IPS DF 6.9 (cell line): ENCODE measurements around the gene FREM3.
"Not testable (repeated sequence)": the region's sequence is repeated elsewhere in the genome, so short reads cannot be mapped to it uniquely, and the experiment has no call there.

Experiments
- DNase-seq: peaks from one replicate; pipeline ENCODE4 v3.0.0-alpha.2; 2013; ENCODE audit warnings: low read depth, low spot score
- H3K27ac ChIP-seq: one replicate; pipeline ENCODE4 v1.5.1; 2013; ENCODE audit warnings: low read length, control low read depth
- H3K27me3 ChIP-seq: 2 replicates; pipeline ENCODE4 v1.6.1; 2013; ENCODE audit warnings: mild to moderate bottlenecking, low read length; ENCODE audit not compliant: control insufficient read depth, insufficient read depth
- H3K36me3 ChIP-seq: 2 replicates; pipeline ENCODE4 v1.6.1; 2013; ENCODE audit warnings: low read length; ENCODE audit not compliant: control insufficient read depth, insufficient read depth
- H3K4me1 ChIP-seq: 2 replicates; pipeline ENCODE4 v1.6.1; 2013; ENCODE audit warnings: low read length; ENCODE audit not compliant: control insufficient read depth, insufficient read depth
- H3K4me3 ChIP-seq: 2 replicates; pipeline ENCODE4 v1.5.1; 2013; ENCODE audit warnings: mild to moderate bottlenecking, low read length
- H3K9me3 ChIP-seq: 2 replicates; pipeline ENCODE4 v1.6.1; 2013; ENCODE audit warnings: low read length, inconsistent platforms; ENCODE audit not compliant: control insufficient read depth, insufficient read depth
- WGBS: extraction: QIAGEN DNeasy Blood & Tissue Kit; methylation state at CpG from one replicate; pipeline ENCODE4 v1.1.7; 2013; ENCODE audit warnings: mixed read lengths, missing lambda C conversion rate; ENCODE audit not compliant: insufficient read length, insufficient coverage; 5-methylcytosine and 5-hydroxymethylcytosine counted together

The FREM3 gene

DNA sequence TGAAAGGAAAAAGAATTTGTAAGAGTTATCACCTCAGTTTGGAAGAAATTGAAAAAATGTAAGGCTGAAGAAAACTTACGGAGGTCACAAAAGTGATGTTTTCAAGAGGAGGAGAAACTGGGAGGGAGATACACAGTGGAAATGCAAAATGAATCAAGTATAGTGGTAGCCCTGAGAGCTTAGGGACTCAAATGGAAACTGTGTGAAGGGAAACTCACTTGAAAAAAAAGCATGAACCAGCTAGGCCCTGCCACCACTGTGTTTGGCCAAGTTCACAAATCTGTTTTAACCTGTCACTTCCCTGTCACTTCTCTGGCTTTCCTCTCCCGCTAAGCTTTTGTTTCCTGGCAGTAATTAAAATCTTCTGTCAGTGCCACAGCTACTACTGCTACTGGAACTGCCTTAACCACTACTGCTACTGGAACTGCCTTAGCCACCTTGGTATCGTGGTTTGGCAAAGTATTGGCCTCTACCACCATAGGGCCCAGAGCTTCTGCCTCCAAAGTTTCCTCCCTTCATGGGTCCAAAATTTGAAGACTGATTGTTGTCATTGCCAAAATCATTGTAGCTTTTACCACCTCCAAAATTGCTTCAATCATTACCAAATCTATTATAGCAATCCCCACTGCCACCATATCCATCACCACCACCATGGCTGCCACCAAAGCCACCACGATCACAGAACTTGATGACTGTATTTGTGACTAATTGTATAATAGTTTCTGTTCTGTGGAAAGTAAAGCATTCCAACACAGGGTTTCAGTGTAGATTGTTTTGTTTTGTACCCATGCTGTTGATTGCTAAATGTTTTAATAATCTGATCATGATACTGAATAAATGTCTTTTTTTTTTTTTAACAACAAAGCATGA is 145.5 kb downstream of the FREM3 start:
- H3K27me3 ChIP-seq: no peaks in the 10 kb centered on the region
- WGBS: no CpG with 5 or more reads among the region's 4 CpGs
- H3K36me3 ChIP-seq: peaks cover 2% of the 10 kb centered on the region; the same call in 1 of the 2 replicates
- no peak for DNase-seq
- no peak overlapping the region for H3K27ac ChIP-seq
- H3K4me3 ChIP-seq: no peak overlapping the region
- no peaks in the 10 kb centered on the region for H3K9me3 ChIP-seq
- H3K4me1 ChIP-seq: no peaks in the 10 kb centered on the region; the same call in 1 of the 2 replicates

DNA sequence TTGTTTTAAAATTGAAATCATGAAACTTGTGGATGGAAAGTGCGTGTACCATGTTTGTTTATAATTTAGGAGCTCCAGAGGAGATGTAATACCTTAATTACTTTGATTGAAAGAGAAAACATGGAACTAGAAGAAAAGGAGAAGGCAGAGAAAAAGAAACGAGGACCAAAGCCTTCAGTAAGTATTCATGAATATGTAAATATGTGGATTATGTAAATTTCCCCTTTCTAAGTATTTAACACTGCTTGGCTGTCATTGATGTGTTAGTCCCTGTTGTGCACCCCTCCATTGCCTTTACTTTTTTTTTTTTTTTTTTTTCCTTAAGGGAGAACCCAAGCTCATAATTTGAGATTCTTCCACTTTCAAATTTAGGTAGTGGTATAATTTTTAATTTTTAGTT is 150.5 kb downstream of the FREM3 start:
- H3K4me3 ChIP-seq: no peak overlapping the region
- H3K27me3 ChIP-seq: no peaks in the 10 kb centered on the region
- no CpG with 5 or more reads among the region's 2 CpGs for WGBS
- no peaks in the 10 kb centered on the region; the same call in 1 of the 2 replicates for H3K36me3 ChIP-seq
- H3K4me1 ChIP-seq: no peaks in the 10 kb centered on the region
- H3K9me3 ChIP-seq: no peaks in the 10 kb centered on the region
- no peak for DNase-seq
- no peak overlapping the region for H3K27ac ChIP-seq

DNA sequence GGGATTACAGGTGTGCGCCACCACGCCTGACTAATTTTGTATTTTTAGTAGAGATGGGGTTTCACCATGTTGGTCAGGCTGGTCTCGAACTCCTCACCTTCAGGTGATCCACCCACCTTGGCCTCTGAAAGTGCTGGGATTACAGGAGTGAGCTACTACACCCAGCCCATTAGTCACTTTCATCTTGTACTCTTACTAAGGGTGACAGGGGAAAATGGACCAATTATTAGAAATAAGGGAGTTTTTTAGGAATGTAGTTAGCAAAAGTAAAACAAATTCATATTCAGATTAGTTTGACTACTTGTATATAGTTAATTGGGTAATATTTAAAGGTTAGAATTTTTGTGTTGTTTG is 160.8 kb downstream of the FREM3 start:
- H3K27me3 ChIP-seq: no peaks in the 10 kb centered on the region
- WGBS: no CpG with 5 or more reads among the region's 3 CpGs
- H3K36me3 ChIP-seq: peaks cover 21% of the 10 kb centered on the region; the same call in 1 of the 2 replicates
- DNase-seq: no peak
- H3K27ac ChIP-seq: no peak overlapping the region
- H3K9me3 ChIP-seq: no peaks in the 10 kb centered on the region
- no peak overlapping the region for H3K4me3 ChIP-seq
- H3K4me1 ChIP-seq: no peaks in the 10 kb centered on the region

DNA sequence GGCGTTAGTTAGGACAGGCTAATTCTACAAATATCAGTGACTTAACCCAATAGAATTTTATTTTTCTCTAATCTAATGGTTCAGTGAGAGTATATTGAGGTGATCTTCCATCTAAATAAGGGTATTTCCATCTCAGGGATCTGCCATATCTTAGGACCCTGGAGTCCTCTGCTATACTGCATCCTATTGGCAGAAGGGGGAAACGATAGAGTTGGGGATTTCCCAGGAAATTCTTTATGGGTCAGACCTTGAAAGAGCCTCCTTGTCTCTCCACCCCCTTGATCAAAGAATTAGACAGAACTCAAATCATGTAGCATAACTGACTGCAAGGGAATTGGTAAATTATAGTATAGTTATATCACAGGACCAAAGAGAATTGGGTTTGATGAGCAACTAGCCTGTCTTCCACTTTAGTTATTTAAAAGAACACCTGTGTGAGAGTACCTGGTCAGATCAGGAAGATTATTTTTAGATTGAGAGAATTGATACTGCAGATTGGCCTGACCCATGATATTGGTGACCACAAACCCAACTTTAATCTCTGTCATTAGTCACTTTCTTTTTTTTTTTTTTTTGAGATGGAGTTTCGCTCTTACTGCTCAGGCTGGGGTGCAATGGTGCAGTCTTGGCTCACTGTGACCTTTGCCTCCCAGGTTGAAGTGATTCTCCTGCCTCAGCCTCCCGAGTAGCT is 161.4 kb downstream of the FREM3 start:
- Histone ChIP-seq H3K36me3 (peaks cover 20% of the 10 kb centered on the region; the same call in 1 of the 2 replicates), H3K27ac (no peak overlapping the region), H3K27me3 (no peaks in the 10 kb centered on the region), H3K9me3 (no peaks in the 10 kb centered on the region), H3K4me1 (no peaks in the 10 kb centered on the region), H3K4me3 (no peak overlapping the region)
- DNase-seq: no peak
- no CpG with 5 or more reads among the region's 4 CpGs for WGBS

DNA sequence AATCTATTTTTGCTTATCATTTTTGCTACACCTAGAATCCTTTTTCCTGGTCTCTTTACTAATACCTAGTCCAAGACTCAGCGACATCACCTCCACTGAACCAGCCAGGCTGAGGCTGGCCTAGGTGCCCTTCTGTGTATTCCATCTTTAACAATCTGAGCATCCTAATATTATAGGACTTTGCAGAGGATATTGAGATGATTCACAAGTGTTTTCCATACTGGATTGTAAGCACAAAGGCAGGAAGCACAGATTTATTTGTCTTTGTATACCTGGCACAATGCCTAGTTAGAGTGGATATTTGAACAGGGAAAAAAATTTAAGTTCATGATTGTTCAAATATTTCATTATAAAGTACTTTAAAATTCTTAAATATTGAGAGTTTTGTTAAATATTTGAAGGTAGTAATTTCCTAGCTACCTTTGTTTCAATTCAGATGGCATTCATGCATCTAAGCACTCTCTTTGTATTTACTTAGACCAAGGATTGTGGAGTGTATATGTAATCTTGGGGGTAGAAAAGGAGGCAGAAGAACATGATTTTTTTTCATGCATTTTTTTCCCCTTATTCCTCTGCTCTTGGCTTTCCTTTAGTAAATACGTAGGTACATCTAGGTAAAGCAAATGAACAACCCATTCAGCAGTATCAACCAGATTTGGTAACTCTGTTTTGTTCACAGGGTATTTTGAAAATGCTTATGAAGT is 168.5 kb downstream of the FREM3 start:
- no peak overlapping the region for H3K4me3 ChIP-seq
- H3K4me1 ChIP-seq: no peaks in the 10 kb centered on the region
- peaks cover 24% of the 10 kb centered on the region; the same call in 1 of the 2 replicates for H3K36me3 ChIP-seq
- no CpG with 5 or more reads among the region's 2 CpGs for WGBS
- no peak for DNase-seq
- H3K27me3 ChIP-seq: no peaks in the 10 kb centered on the region
- H3K9me3 ChIP-seq: no peaks in the 10 kb centered on the region
- H3K27ac ChIP-seq: no peak overlapping the region

DNA sequence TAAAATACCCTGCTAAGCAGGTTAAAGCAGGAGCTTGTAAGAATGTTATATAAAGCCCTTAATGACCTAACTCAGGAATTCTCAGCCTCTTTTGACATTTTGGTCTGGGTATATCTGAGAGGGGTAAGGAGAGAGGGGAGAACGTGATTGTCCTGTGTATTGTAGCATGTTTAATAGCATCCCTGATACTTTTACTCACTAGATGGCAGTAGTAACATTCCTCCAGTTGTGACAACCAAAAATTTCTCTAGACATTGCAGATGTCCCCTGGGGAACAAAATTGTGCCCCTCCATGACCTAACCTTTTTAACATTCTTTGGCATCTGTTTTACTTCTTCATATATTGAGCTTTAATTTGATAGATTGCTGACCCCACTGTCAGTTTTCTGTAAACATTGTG is 169.1 kb downstream of the FREM3 start:
- Histone ChIP-seq H3K36me3 (peaks cover 20% of the 10 kb centered on the region; the same call in 1 of the 2 replicates), H3K27me3 (no peaks in the 10 kb centered on the region), H3K27ac (no peak overlapping the region), H3K9me3 (no peaks in the 10 kb centered on the region), H3K4me1 (no peaks in the 10 kb centered on the region), H3K4me3 (no peak overlapping the region)
- no peak for DNase-seq
- no CpG with 5 or more reads among the region's 1 CpG for WGBS

DNA sequence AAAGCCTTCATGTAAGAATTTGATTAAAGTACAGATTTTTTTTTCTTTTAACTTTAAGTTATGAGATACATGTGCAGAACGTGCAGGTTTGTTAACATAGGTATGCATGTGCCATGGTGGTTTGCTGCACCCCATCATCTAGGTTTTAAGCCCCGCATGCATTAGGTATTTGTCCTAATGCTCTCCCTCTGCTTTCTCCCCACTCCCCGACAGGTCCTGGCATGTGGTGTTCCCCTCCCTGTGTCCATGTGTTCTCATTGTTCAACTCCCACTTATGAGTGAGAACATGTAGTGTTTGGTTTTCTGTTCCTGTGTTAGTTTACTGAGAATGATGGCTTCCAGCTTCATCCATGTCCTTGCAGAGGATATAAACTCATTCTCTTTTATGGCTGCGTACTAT is 172.4 kb downstream of the FREM3 start:
- WGBS: no CpG with 5 or more reads among the region's 4 CpGs
- peaks cover 11% of the 10 kb centered on the region; the same call in 1 of the 2 replicates for H3K36me3 ChIP-seq

More for the DNA sequence above, 172.4 kb downstream of the FREM3 start:
- not testable (repeated sequence) for H3K4me1 ChIP-seq, H3K27ac ChIP-seq, DNase-seq, H3K9me3 ChIP-seq, H3K27me3 ChIP-seq, H3K4me3 ChIP-seq
